ENCODE results near the gene TMTC4.
A peak's percentile ranks its signal among the peaks of the same experiment; 100 is the strongest.

The TMTC4 gene

GRCh38 chr13:100652510-100652909 lies 22.1 kb downstream of the TMTC4 start:
- H3K36me3 ChIP-seq = peaks cover 22% of the 10 kb centered on the region
- TF ChIP-seq CTCF (IDR thresholded peaks at IDR 0.05; ENCODE audit: low read depth, low read length) = no peak
- H3K9me3 ChIP-seq = no peaks in the 10 kb centered on the region
- no peak overlapping the region for H3K4me3 ChIP-seq (ENCODE audit: low read depth, low read length)
- DNase-seq = no peak
- no peaks in the 10 kb centered on the region for H3K4me1 ChIP-seq
- no peaks in the 10 kb centered on the region for H3K27me3 ChIP-seq

DNA sequence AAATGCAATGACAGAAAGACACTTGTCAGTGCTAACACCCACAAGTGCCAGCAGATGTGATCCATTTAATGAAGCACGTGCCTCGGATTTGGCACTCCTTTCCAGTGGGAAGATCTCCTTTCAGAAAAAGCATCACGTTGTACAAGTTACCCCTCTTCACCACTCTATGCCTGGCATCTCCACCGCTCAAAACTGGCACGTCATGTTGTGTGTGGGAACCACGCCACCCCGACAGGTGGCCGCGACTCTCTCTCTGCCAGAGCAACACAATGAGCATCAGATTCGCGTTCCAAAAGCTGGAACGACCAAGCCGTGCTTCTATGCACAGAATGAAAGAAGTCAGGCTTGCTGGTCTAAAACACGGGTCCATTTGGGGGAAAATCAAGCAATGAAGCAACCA lies 24.3 kb downstream of the TMTC4 start:
- Histone ChIP-seq H3K4me1 (no peaks in the 10 kb centered on the region), H3K9me3 (no peaks in the 10 kb centered on the region), H3K36me3 (peaks cover 13% of the 10 kb centered on the region), H3K27me3 (no peaks in the 10 kb centered on the region), H3K4me3 (ENCODE audit: low read depth, low read length) (no peak overlapping the region)
- no peak for TF ChIP-seq CTCF (IDR thresholded peaks at IDR 0.05; ENCODE audit: low read depth, low read length)
- no peak for DNase-seq

DNA sequence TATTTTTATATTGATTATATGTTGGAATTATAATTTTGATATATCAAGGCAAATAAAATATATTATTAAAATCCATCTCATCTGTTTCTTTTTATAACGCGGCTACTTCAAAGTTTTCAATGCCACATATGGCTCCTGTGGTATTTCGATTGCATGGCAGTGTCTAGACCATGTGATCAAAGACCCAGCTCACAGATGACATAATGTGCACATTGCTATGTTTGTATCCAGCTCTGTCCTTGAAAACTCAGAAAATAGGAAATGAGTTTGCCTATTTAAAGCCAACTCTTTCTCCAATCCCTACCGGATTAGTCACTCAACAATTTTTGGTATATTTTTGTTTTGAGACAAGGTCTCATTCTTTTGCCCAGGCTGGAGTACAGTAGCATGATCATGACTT lies 26.2 kb downstream of the TMTC4 start:
- Histone ChIP-seq H3K4me3 (ENCODE audit: low read depth, low read length) (no peak overlapping the region), H3K27me3 (no peaks in the 10 kb centered on the region), H3K36me3 (peaks cover 8% of the 10 kb centered on the region; the same call in 1 of the 2 replicates), H3K4me1 (no peaks in the 10 kb centered on the region), H3K9me3 (no peaks in the 10 kb centered on the region)
- TF ChIP-seq CTCF (IDR thresholded peaks at IDR 0.05; ENCODE audit: low read depth, low read length) = no peak
- DNase-seq = no peak

- no peak for TF ChIP-seq CTCF (IDR thresholded peaks at IDR 0.05; ENCODE audit: low read depth, low read length)
- H3K9me3 ChIP-seq = no peaks in the 10 kb centered on the region
- no peak for DNase-seq
- peaks cover 6% of the 10 kb centered on the region; the same call in 1 of the 2 replicates for H3K36me3 ChIP-seq
- H3K27me3 ChIP-seq = no peaks in the 10 kb centered on the region
- no peak overlapping the region for H3K4me3 ChIP-seq (ENCODE audit: low read depth, low read length)
- H3K4me1 ChIP-seq = no peaks in the 10 kb centered on the region
Measured at GRCh38 chr13:100646871-100647270, 27.7 kb downstream of the TMTC4 start.

DNA sequence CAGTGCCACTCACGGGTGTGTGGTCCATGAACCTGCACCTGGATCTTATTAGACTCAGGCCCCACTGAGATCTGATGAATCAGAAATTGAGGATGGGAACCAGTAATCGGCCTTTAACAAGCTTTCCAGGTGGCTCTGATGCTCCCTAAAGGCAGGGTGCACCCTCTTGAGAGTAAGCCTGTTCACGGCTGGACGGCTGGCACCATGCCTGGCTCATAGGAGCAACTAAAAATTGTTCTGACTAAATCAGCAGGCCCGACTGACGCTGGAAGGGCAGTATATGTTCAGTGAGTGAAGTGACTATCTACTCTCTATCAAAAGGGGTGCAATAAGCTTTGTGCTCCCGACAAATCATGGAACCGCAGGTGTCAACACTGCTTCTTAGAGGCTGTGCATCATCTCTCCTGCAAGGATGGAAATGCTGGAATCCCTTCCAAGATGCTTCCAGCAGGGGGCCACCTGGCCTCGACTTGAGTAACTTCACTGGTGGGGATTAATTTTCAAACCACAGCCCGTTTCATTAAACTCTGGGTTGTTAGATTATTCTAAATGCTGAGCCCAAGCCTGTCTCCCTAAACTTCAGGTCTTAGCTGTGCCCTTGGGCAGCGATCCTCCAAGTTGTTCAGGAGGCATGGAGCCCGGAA lies 28.4 kb downstream of the TMTC4 start:
- Histone ChIP-seq H3K27me3 (no peaks in the 10 kb centered on the region), H3K4me1 (no peaks in the 10 kb centered on the region), H3K36me3 (peaks cover 6% of the 10 kb centered on the region; the same call in 1 of the 2 replicates), H3K4me3 (ENCODE audit: low read depth, low read length) (no peak overlapping the region), H3K9me3 (no peaks in the 10 kb centered on the region)
- peak; percentile 43 for DNase-seq
- TF ChIP-seq CTCF (IDR thresholded peaks at IDR 0.05; ENCODE audit: low read depth, low read length) = peak; percentile 70

DNA sequence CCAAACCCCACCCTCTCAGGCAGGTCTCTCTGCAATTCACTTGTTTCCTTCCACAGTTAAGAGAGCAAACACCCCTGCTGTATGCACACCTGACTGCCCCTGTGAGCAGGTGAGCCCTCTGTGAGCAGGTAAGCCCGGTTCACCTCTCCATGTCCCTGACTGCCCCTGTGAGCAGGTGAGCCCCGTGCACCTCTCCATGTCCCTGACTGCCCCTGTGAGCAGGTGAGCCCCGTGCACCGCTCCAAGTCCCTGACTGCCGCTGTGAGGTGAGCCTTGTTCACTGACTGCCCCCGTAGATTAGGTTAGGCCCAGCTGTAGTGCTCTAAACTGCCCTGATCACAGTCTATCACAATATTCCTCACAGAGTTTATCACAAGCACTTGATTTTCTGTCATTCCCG lies 29.2 kb downstream of the TMTC4 start:
- no peaks in the 10 kb centered on the region for H3K27me3 ChIP-seq
- no peak for DNase-seq
- H3K9me3 ChIP-seq = no peaks in the 10 kb centered on the region
- no peak for TF ChIP-seq CTCF (IDR thresholded peaks at IDR 0.05; ENCODE audit: low read depth, low read length)
- peaks cover 3% of the 10 kb centered on the region; the same call in 1 of the 2 replicates for H3K36me3 ChIP-seq
- no peaks in the 10 kb centered on the region for H3K4me1 ChIP-seq
- no peak overlapping the region for H3K4me3 ChIP-seq (ENCODE audit: low read depth, low read length)

Data from BE2C (cell line).